Osteocyte (in vitro differentiated cells): ENCODE results near the gene MMP21. TPM values are rescaled to one million over a fixed set of nuclear protein-coding genes. Genes with fewer than 3 reads are reported as not detected.

Experiments
- DNase-seq: peaks from one replicate; pipeline ENCODE4 v3.0.0; 2021; ENCODE audit warnings: mixed read lengths; ENCODE audit not compliant: unreplicated experiment; ENCODE audit errors: extremely low spot score
- H3K27ac Mint-ChIP-seq: one replicate; pipeline ENCODE4 v1.8.0; 2021; ENCODE audit warnings: mild to moderate bottlenecking, mixed read lengths; ENCODE audit not compliant: unreplicated experiment
- H3K27me3 Mint-ChIP-seq: one replicate; pipeline ENCODE4 v1.8.0; 2021; ENCODE audit warnings: mixed read lengths; ENCODE audit not compliant: unreplicated experiment
- H3K36me3 Mint-ChIP-seq: one replicate; pipeline ENCODE4 v1.8.0; 2021; ENCODE audit warnings: mixed read lengths; ENCODE audit not compliant: unreplicated experiment
- H3K4me1 Mint-ChIP-seq: one replicate; pipeline ENCODE4 v1.8.0; 2021; ENCODE audit warnings: mixed read lengths; ENCODE audit not compliant: unreplicated experiment
- H3K4me3 Mint-ChIP-seq: one replicate; pipeline ENCODE4 v1.8.0; 2021; ENCODE audit warnings: mild to moderate bottlenecking, moderate library complexity, mixed read lengths; ENCODE audit not compliant: unreplicated experiment
- H3K9me3 Mint-ChIP-seq: one replicate; pipeline ENCODE4 v1.8.0; 2021; ENCODE audit warnings: mixed read lengths; ENCODE audit not compliant: unreplicated experiment
- CTCF ChIP-seq: fragments of 200-600 bp; sonication (generic); IDR thresholded peaks from 2 replicates; pipeline ENCODE4 v1.5.0; 2021; ENCODE audit warnings: antibody characterized with exemption, mild to moderate bottlenecking, moderate library complexity
- total RNA-seq: library from RNA; stranded (reverse); gene quantifications from 2 replicates; pipeline ENCODE4 v1.2.1, GENCODE V29; 2021

MMP21 gene
- total RNA-seq, 1 donor from 2014 or later = not detected

GRCh38 chr10:125820701-125821100, 45.1 kb upstream of the MMP21 start:
- Mint-ChIP-seq H3K36me3 (no peaks in the 10 kb centered on the region), H3K27me3 (no peaks in the 10 kb centered on the region), H3K4me1 (peaks cover 13% of the 10 kb centered on the region), H3K27ac (no peak overlapping the region), H3K4me3 (no peak overlapping the region), H3K9me3 (no peaks in the 10 kb centered on the region)
- DNase-seq = no peak
- TF ChIP-seq CTCF = no peak

- no peak for DNase-seq
- Mint-ChIP-seq H3K4me3 (no peak overlapping the region), H3K27ac (no peak overlapping the region), H3K4me1 (peaks cover 14% of the 10 kb centered on the region), H3K36me3 (peaks cover 19% of the 10 kb centered on the region), H3K27me3 (no peaks in the 10 kb centered on the region), H3K9me3 (no peaks in the 10 kb centered on the region)
- TF ChIP-seq CTCF = no peak
Measured at GRCh38 chr10:125817337-125817946, 41.8 kb upstream of the MMP21 start.

- no peak for DNase-seq
- Mint-ChIP-seq H3K36me3 (peaks cover 19% of the 10 kb centered on the region), H3K4me3 (no peak overlapping the region), H3K27me3 (no peaks in the 10 kb centered on the region), H3K27ac (no peak overlapping the region), H3K9me3 (no peaks in the 10 kb centered on the region), H3K4me1 (peaks cover 8% of the 10 kb centered on the region)
- no peak for TF ChIP-seq CTCF
Measured at GRCh38 chr10:125816548-125816947, 40.9 kb upstream of the MMP21 start.

- no peaks in the 10 kb centered on the region for H3K27me3 Mint-ChIP-seq
- H3K27ac Mint-ChIP-seq = no peak overlapping the region
- no peak for DNase-seq
- no peak for TF ChIP-seq CTCF
- H3K36me3 Mint-ChIP-seq = peaks cover 23% of the 10 kb centered on the region
- peaks cover 2% of the 10 kb centered on the region for H3K4me1 Mint-ChIP-seq
- no peak overlapping the region for H3K4me3 Mint-ChIP-seq
- H3K9me3 Mint-ChIP-seq = no peaks in the 10 kb centered on the region
Measured at GRCh38 chr10:125815764-125816163, 40.1 kb upstream of the MMP21 start.

- no peaks in the 10 kb centered on the region for H3K9me3 Mint-ChIP-seq
- peaks cover 40% of the 10 kb centered on the region for H3K36me3 Mint-ChIP-seq
- H3K4me1 Mint-ChIP-seq = peaks cover 2% of the 10 kb centered on the region
- no peak for DNase-seq
- no peaks in the 10 kb centered on the region for H3K27me3 Mint-ChIP-seq
- no peak for TF ChIP-seq CTCF
- no peak overlapping the region for H3K27ac Mint-ChIP-seq
- H3K4me3 Mint-ChIP-seq = no peak overlapping the region
Measured at GRCh38 chr10:125812128-125812750, 36.6 kb upstream of the MMP21 start.
